DMS 273 treated with DMSO at 0.1 percent for 48 hours (cell line): ENCODE data around the gene HECTD3.
A peak's percentile ranks its signal among the peaks of the same experiment; 100 is the strongest.
"Not testable (repeated sequence)": the region's sequence is repeated elsewhere in the genome, so short reads cannot be mapped to it uniquely, and the experiment has no call there.

Experiments used
- DNase-seq: peaks from one replicate; lab custom pipeline; 2025; lab: John Stamatoyannopoulos, UW

HECTD3 gene

GRCh38 chr1:44988531-44989156 lies 22.5 kb downstream of the HECTD3 start:
- DNase-seq: no peak

- no peak for DNase-seq
These were observed 25.3 kb downstream of the HECTD3 start for GRCh38 chr1:44985747-44986359.

- DNase-seq: not testable (repeated sequence)
These were observed 33.8 kb downstream of the HECTD3 start for GRCh38 chr1:44977372-44977771.

- no peak for DNase-seq
These were observed 34.9 kb downstream of the HECTD3 start for GRCh38 chr1:44976252-44976651.

GRCh38 chr1:44973645-44974044 lies 37.5 kb downstream of the HECTD3 start:
- DNase-seq: no peak

- DNase-seq: no peak
These were observed 40.8 kb downstream of the HECTD3 start for GRCh38 chr1:44970317-44970716.

- no peak for DNase-seq
These were observed 46.7 kb downstream of the HECTD3 start for GRCh38 chr1:44964396-44964795.

GRCh38 chr1:44962729-44963128 lies 48.4 kb downstream of the HECTD3 start:
- peak; percentile 70 for DNase-seq

- DNase-seq: not testable (repeated sequence)
These were observed 49.1 kb downstream of the HECTD3 start for GRCh38 chr1:44962022-44962421.

- DNase-seq: not testable (repeated sequence)
These were observed 53.6 kb downstream of the HECTD3 start for GRCh38 chr1:44957566-44957965.

GRCh38 chr1:44956077-44956476 lies 55.0 kb downstream of the HECTD3 start:
- DNase-seq: not testable (repeated sequence)
